ENCODE results near the gene SAP30L. TPM values are rescaled to one million over a fixed set of nuclear protein-coding genes. Genes with fewer than 3 reads are reported as not detected.

Gene SAP30L
- total RNA-seq, 4 donors from 2014 or later = 34.9 to 54.9 (median 46.2) TPM

GRCh38 chr5:154411338-154411737, 34.5 kb upstream of the SAP30L start:
- Histone ChIP-seq H3K27ac (replicated peaks in 1 of 4) (no peak overlapping the region), H3K9me3 (no peaks in the 10 kb centered on the region), H3K36me3 (peaks cover 17 to 63% (median 42%) of the 10 kb centered on the region in 4 donors), H3K27me3 (no peaks in the 10 kb centered on the region), H3K4me1 (no peaks in the 10 kb centered on the region), H3K4me3 (no peak overlapping the region)
- 94% methylated on average over 5 of the region's 5 CpGs for WGBS
- peak; percentile 82 for DNase-seq (ENCODE audit: extremely low spot score)
- intact Hi-C loops (cut with DNase I) = no loop called here
- TF ChIP-seq, protein P1, sequence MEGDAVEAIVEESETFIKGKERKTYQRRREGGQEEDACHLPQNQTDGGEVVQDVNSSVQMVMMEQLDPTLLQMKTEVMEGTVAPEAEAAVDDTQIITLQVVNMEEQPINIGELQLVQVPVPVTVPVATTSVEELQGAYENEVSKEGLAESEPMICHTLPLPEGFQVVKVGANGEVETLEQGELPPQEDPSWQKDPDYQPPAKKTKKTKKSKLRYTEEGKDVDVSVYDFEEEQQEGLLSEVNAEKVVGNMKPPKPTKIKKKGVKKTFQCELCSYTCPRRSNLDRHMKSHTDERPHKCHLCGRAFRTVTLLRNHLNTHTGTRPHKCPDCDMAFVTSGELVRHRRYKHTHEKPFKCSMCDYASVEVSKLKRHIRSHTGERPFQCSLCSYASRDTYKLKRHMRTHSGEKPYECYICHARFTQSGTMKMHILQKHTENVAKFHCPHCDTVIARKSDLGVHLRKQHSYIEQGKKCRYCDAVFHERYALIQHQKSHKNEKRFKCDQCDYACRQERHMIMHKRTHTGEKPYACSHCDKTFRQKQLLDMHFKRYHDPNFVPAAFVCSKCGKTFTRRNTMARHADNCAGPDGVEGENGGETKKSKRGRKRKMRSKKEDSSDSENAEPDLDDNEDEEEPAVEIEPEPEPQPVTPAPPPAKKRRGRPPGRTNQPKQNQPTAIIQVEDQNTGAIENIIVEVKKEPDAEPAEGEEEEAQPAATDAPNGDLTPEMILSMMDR (IDR thresholded peaks at IDR 0.05) = no peak
- TF ChIP-seq EP300 (IDR thresholded peaks at IDR 0.05) = no peak
- TF ChIP-seq POLR2A (IDR thresholded peaks at IDR 0.05; ENCODE audit: low read depth) = no peak
- TF ChIP-seq POLR2AphosphoS5 (IDR thresholded peaks at IDR 0.05) = no peak

DNA sequence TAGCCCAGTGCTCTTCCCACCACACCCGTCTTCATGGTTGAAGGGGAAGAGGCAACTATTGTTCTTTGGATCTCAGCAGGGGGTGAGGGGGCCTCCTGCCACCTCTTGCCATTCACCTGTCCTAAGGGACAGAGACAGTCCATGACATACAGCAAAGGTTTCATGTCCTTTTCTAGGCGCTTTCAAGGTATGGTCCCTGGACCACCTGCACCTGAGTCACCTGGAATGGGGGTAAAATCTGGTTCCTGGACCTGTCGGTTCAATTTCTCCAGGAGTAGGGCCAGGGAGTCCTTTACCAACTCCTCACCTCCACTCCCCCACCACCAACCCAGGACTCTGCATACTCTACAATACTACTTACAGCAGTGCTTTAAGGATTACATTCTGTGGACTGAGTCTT, 33.5 kb upstream of the SAP30L start:
- Histone ChIP-seq H3K9me3 (no peaks in the 10 kb centered on the region), H3K27ac (replicated peaks in 1 of 4) (no peak overlapping the region), H3K27me3 (no peaks in the 10 kb centered on the region), H3K4me3 (no peak overlapping the region), H3K4me1 (no peaks in the 10 kb centered on the region), H3K36me3 (peaks cover 25 to 72% (median 51%) of the 10 kb centered on the region in 4 donors)
- 100% methylated on average over 3 of the region's 3 CpGs for WGBS
- TF ChIP-seq, protein P1 (IDR thresholded peaks at IDR 0.05) = no peak
- TF ChIP-seq EP300 (IDR thresholded peaks at IDR 0.05) (no peak), POLR2AphosphoS5 (IDR thresholded peaks at IDR 0.05) (no peak), POLR2A (IDR thresholded peaks at IDR 0.05; ENCODE audit: low read depth) (no peak)
- intact Hi-C loops (cut with DNase I) = no loop called here
- peak; percentile 64 for DNase-seq (ENCODE audit: extremely low spot score)

- intact Hi-C loops (cut with DNase I) = no loop called here
- H3K27me3 ChIP-seq = no peaks in the 10 kb centered on the region
- peak; percentile 66 for DNase-seq (ENCODE audit: extremely low spot score)
- TF ChIP-seq POLR2A (IDR thresholded peaks at IDR 0.05; ENCODE audit: low read depth) (no peak), POLR2AphosphoS5 (IDR thresholded peaks at IDR 0.05) (no peak), EP300 (IDR thresholded peaks at IDR 0.05) (no peak)
- TF ChIP-seq, protein P1 (IDR thresholded peaks at IDR 0.05) = no peak
- H3K4me3 ChIP-seq = no peak overlapping the region
- H3K9me3 ChIP-seq = no peaks in the 10 kb centered on the region
- peaks cover 25 to 78% (median 57%) of the 10 kb centered on the region in 4 donors for H3K36me3 ChIP-seq
- 83% methylated on average over 5 of the region's 9 CpGs for WGBS
- no peaks in the 10 kb centered on the region for H3K4me1 ChIP-seq
- H3K27ac ChIP-seq (replicated peaks in 1 of 4) = no peak overlapping the region
These were observed 32.9 kb upstream of the SAP30L start for GRCh38 chr5:154412925-154413324.

DNA sequence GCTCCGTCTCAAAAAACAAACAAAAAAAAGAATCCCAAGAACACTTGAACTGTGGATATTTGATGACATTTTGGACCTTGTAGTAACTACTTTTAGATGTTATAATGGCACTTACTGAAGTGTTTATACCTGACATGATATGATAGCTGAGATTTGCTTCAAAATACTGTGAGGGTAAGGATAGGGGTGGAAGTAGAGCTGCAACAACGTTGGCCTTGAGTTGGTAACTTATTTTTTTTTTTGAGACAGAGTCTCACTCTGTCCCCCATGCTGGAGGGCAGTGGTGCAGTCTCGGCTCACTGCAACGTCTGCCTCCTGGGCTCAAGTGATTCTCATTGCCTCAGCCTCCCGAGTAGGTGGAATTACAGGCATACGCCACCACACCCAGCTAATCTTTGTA, 30.7 kb upstream of the SAP30L start:
- intact Hi-C loops (cut with DNase I) = no loop called here
- H3K4me1 ChIP-seq = no peaks in the 10 kb centered on the region
- H3K9me3 ChIP-seq = no peaks in the 10 kb centered on the region
- H3K27ac ChIP-seq (replicated peaks in 1 of 4) = no peak overlapping the region
- H3K4me3 ChIP-seq = no peak overlapping the region
- WGBS = 74% methylated on average over 5 of the region's 6 CpGs
- no peak for DNase-seq (ENCODE audit: extremely low spot score)
- H3K36me3 ChIP-seq = peaks cover 25 to 78% (median 63%) of the 10 kb centered on the region in 4 donors
- TF ChIP-seq POLR2AphosphoS5 (IDR thresholded peaks at IDR 0.05) (no peak), POLR2A (IDR thresholded peaks at IDR 0.05; ENCODE audit: low read depth) (no peak), EP300 (IDR thresholded peaks at IDR 0.05) (no peak)
- TF ChIP-seq, protein P1 (IDR thresholded peaks at IDR 0.05) = no peak
- no peaks in the 10 kb centered on the region for H3K27me3 ChIP-seq

GRCh38 chr5:154418344-154418820, 27.4 kb upstream of the SAP30L start:
- peaks cover 9 to 47% (median 36%) of the 10 kb centered on the region in 4 donors for H3K36me3 ChIP-seq
- TF ChIP-seq EP300 (IDR thresholded peaks at IDR 0.05) = no peak
- TF ChIP-seq POLR2A (IDR thresholded peaks at IDR 0.05; ENCODE audit: low read depth) = no peak
- TF ChIP-seq POLR2AphosphoS5 (IDR thresholded peaks at IDR 0.05) = no peak
- TF ChIP-seq, protein P1 (IDR thresholded peaks at IDR 0.05) = no peak
- WGBS = 91% methylated on average over 5 of the region's 5 CpGs

More at GRCh38 chr5:154418344-154418820, 27.4 kb upstream of the SAP30L start:
- no peak overlapping the region for H3K4me3 ChIP-seq
- H3K27me3 ChIP-seq = no peaks in the 10 kb centered on the region
- DNase-seq (ENCODE audit: extremely low spot score) = peak; percentile 70
- H3K9me3 ChIP-seq = no peaks in the 10 kb centered on the region
- intact Hi-C loops (cut with DNase I) = no loop called here
- H3K4me1 ChIP-seq = no peaks in the 10 kb centered on the region
- H3K27ac ChIP-seq (replicated peaks in 1 of 4) = no peak overlapping the region
